Activated T-cell treated with anti-CD3 and anti-CD28 coated beads for 24 hours (primary cell): ENCODE results near the gene SCARB2.
"Not testable (repeated sequence)": the region's sequence is repeated elsewhere in the genome, so short reads cannot be mapped to it uniquely, and the experiment has no call there.

ENCODE experiments used
- DNase-seq: peaks from one replicate; pipeline ENCODE4 v3.0.0-alpha.2; 2020; ENCODE audit warnings: low read depth

The SCARB2 gene

GRCh38 chr4:76213415-76214176 is at the start of gene SCARB2:
TSS of gene SCARB2 (minus strand) at chr4:76213824. CDS start at chr4:76213543, 281 bp downstream.
- peak; percentile 55 for DNase-seq

- DNase-seq: no peak
These were observed 46.9 kb upstream of the SCARB2 start for GRCh38 chr4:76260571-76260970.

- no peak for DNase-seq
These were observed 44.2 kb upstream of the SCARB2 start for GRCh38 chr4:76257824-76258223.

- no peak for DNase-seq
These were observed 43.3 kb upstream of the SCARB2 start for GRCh38 chr4:76256968-76257367.

GRCh38 chr4:76256032-76256431 is 42.4 kb upstream of the SCARB2 start:
- DNase-seq: no peak

GRCh38 chr4:76253511-76253910 is 39.9 kb upstream of the SCARB2 start:
- DNase-seq: no peak

GRCh38 chr4:76252271-76252653 is 38.6 kb upstream of the SCARB2 start:
- no peak for DNase-seq

GRCh38 chr4:76251441-76252270 is 38.0 kb upstream of the SCARB2 start, which contains the start of gene FAM47E:
TSS of gene FAM47E (plus strand) at chr4:76251721. CDS start at chr4:76251747, 26 bp downstream.
- peak; percentile 2 for DNase-seq

- DNase-seq: no peak
These were observed 37.3 kb upstream of the SCARB2 start for GRCh38 chr4:76250962-76251361.

- no peak for DNase-seq
These were observed 33.2 kb upstream of the SCARB2 start for GRCh38 chr4:76246852-76247251.

- DNase-seq: no peak
These were observed 32.4 kb upstream of the SCARB2 start for GRCh38 chr4:76246025-76246424.

- not testable (repeated sequence) for DNase-seq
These were observed 30.3 kb upstream of the SCARB2 start for GRCh38 chr4:76243877-76244276.

- no peak for DNase-seq
These were observed 26.6 kb upstream of the SCARB2 start for GRCh38 chr4:76240236-76240635.

GRCh38 chr4:76238701-76239100 is 25.1 kb upstream of the SCARB2 start:
- no peak for DNase-seq

GRCh38 chr4:76238236-76238635 is 24.6 kb upstream of the SCARB2 start:
- DNase-seq: no peak

GRCh38 chr4:76235915-76236314 is 22.3 kb upstream of the SCARB2 start:
- DNase-seq: no peak

GRCh38 chr4:76235407-76235806 is 21.8 kb upstream of the SCARB2 start:
- no peak for DNase-seq

GRCh38 chr4:76234679-76235044 is 21.0 kb upstream of the SCARB2 start:
- no peak for DNase-seq

- DNase-seq: no peak
These were observed 20.5 kb upstream of the SCARB2 start for GRCh38 chr4:76233967-76234678.

GRCh38 chr4:76233529-76233928 is 19.9 kb upstream of the SCARB2 start:
- no peak for DNase-seq

GRCh38 chr4:76233083-76233482 is 19.5 kb upstream of the SCARB2 start:
- no peak for DNase-seq

- no peak for DNase-seq
These were observed 19.1 kb upstream of the SCARB2 start for GRCh38 chr4:76232681-76233080.

GRCh38 chr4:76226418-76226817 is 12.8 kb upstream of the SCARB2 start:
- DNase-seq: no peak
